Neural cell (in vitro differentiated cells): ENCODE results near the gene C10orf90.

Experiments used
- EP300 ChIP-seq: fragments of 450-650 bp; conservative IDR thresholded peaks from 2 replicates; pipeline ENCODE4 v1.6.1; 2014; ENCODE audit warnings: antibody characterized with exemption, mild to moderate bottlenecking, moderate library complexity; ENCODE audit not compliant: poor library complexity, severe bottlenecking
- EZH2 ChIP-seq: fragments of 200-600, 300-800 bp; shearing (Covaris generic), sonication (generic); IDR thresholded peaks from 2 replicates; pipeline ENCODE4 v1.6.1; 2014; ENCODE audit warnings: antibody characterized with exemption, low read length, borderline replicate concordance, mild to moderate bottlenecking; ENCODE audit not compliant: insufficient read depth, poor library complexity, severe bottlenecking
- POLR2AphosphoS5 ChIP-seq: IDR thresholded peaks from 2 replicates; pipeline ENCODE4 v1.6.1; 2012
- RAD21 ChIP-seq: fragments of 450-650 bp; conservative IDR thresholded peaks from 2 replicates; pipeline ENCODE4 v1.6.1; 2014; ENCODE audit warnings: antibody characterized with exemption, mild to moderate bottlenecking, moderate library complexity
- SMC3 ChIP-seq: fragments of 450-650 bp; conservative IDR thresholded peaks from 2 replicates; pipeline ENCODE4 v1.6.1; 2014; ENCODE audit warnings: antibody characterized with exemption, mild to moderate bottlenecking, moderate library complexity; ENCODE audit not compliant: poor library complexity
- TAF1 ChIP-seq: IDR thresholded peaks from 2 replicates; pipeline ENCODE4 v1.6.1; 2012; ENCODE audit warnings: low read depth
- TF ChIP-seq, protein P1 (sequence below): fragments of 450-650 bp; IDR thresholded peaks from 2 replicates; pipeline ENCODE4 v1.5.1; 2014; ENCODE audit warnings: antibody characterized with exemption, mild to moderate bottlenecking, moderate library complexity; ENCODE audit not compliant: poor library complexity, severe bottlenecking
- TF ChIP-seq, protein P2 (sequence below): IDR thresholded peaks from 2 replicates; pipeline ENCODE4 v1.6.1; 2012; ENCODE audit warnings: borderline replicate concordance

DNA sequence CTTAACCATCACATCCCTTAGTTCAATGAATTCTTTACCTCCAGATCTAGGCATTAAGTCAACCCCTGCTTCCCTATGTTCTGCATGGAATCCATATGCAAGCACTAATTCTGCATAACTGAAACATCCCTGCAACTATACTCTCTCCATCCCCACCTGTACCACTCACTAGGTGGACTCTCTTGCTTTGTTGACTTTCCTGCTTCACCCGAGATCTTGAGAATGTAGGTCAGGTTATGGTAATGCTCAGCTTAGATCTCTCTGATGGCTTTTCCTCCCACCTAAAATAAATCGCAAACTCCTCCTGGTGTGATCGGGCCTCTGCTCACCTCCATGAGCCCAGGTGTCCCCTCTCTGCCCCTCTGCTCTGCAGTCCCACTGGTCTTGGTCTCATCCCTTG is 189.8 kb downstream of the C10orf90 start:
- TF ChIP-seq EZH2 (no peak), POLR2AphosphoS5 (no peak), RAD21 (no peak), EP300 (no peak), TAF1 (no peak), SMC3 (no peak)
- TF ChIP-seq, protein P1, sequence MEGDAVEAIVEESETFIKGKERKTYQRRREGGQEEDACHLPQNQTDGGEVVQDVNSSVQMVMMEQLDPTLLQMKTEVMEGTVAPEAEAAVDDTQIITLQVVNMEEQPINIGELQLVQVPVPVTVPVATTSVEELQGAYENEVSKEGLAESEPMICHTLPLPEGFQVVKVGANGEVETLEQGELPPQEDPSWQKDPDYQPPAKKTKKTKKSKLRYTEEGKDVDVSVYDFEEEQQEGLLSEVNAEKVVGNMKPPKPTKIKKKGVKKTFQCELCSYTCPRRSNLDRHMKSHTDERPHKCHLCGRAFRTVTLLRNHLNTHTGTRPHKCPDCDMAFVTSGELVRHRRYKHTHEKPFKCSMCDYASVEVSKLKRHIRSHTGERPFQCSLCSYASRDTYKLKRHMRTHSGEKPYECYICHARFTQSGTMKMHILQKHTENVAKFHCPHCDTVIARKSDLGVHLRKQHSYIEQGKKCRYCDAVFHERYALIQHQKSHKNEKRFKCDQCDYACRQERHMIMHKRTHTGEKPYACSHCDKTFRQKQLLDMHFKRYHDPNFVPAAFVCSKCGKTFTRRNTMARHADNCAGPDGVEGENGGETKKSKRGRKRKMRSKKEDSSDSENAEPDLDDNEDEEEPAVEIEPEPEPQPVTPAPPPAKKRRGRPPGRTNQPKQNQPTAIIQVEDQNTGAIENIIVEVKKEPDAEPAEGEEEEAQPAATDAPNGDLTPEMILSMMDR: no peak
- TF ChIP-seq, protein P2, sequence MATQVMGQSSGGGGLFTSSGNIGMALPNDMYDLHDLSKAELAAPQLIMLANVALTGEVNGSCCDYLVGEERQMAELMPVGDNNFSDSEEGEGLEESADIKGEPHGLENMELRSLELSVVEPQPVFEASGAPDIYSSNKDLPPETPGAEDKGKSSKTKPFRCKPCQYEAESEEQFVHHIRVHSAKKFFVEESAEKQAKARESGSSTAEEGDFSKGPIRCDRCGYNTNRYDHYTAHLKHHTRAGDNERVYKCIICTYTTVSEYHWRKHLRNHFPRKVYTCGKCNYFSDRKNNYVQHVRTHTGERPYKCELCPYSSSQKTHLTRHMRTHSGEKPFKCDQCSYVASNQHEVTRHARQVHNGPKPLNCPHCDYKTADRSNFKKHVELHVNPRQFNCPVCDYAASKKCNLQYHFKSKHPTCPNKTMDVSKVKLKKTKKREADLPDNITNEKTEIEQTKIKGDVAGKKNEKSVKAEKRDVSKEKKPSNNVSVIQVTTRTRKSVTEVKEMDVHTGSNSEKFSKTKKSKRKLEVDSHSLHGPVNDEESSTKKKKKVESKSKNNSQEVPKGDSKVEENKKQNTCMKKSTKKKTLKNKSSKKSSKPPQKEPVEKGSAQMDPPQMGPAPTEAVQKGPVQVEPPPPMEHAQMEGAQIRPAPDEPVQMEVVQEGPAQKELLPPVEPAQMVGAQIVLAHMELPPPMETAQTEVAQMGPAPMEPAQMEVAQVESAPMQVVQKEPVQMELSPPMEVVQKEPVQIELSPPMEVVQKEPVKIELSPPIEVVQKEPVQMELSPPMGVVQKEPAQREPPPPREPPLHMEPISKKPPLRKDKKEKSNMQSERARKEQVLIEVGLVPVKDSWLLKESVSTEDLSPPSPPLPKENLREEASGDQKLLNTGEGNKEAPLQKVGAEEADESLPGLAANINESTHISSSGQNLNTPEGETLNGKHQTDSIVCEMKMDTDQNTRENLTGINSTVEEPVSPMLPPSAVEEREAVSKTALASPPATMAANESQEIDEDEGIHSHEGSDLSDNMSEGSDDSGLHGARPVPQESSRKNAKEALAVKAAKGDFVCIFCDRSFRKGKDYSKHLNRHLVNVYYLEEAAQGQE: no peak
